ENCODE data around the gene GBGT1.

The GBGT1 gene

DNA sequence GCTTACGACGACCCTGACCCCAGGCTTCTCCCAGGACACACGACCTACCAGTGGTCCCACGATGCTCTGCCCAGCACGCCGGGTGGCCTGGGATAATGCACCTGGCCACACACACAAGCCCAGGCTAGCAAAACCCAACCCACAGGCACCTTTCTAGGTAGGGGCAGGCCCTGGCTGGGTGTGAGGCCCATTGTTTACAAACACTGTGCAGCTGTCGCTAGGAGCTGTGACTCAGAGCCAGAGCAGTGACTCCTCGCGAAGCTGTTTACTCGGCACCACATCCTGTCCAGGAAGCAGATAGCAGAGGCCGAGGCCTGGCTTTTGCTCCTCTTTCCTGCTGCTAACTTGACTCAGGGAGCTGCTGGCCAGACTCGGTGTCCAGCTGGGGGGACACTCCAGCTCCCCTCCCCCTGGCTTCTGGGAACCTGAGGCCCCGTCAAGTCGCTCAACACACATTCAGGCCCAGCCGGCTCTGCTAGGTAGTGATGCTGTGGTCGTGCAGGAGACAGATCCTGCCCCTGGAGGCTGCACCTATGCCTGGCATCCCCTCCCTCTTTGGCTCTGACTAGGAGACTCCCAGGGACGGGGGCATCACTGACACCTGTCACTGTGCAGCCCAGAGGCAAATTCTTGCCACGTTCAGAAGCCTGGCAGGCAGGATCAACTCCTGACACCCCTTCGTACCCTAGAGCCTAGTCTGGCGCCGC, 29.9 kb downstream of the GBGT1 start:
- no peaks in the 10 kb centered on the region for H3K27me3 Mint-ChIP-seq
- DNase-seq (peak; percentile 78 to 94), ATAC-seq (peak; percentile 93)
- H3K4me3 Mint-ChIP-seq: peak overlapping the region; percentile 79 to 87
- peak overlapping the region; percentile 100 for H3K27ac Mint-ChIP-seq
- peaks cover 95% of the 10 kb centered on the region for H3K4me1 Mint-ChIP-seq
- no peaks in the 10 kb centered on the region for H3K9me3 Mint-ChIP-seq

DNA sequence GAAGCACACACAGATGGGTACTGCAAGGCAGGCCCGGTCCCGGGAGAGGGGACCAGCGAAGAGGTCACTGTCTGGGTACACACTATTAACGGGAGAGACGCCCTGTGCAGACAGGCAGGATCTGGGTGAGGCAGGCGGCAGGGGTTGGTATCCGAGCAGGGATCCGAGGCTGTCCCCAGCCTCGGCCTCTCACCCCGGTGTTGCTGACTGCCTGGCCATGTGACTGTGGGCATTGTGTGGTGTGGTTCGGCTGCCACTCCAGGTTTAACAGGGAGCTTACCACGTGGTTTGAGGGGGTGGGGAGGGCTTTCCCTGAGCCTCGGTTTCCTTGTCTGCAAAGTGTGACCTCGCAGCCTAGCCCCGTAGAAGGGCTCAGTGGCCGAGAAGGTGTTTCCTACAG, 31.5 kb downstream of the GBGT1 start:
- H3K4me3 Mint-ChIP-seq: peak overlapping the region; percentile 79 to 92
- H3K27me3 Mint-ChIP-seq: no peaks in the 10 kb centered on the region
- DNase-seq: no peak
- H3K27ac Mint-ChIP-seq: peak overlapping the region; percentile 96 to 100
- ATAC-seq: no peak
- no peaks in the 10 kb centered on the region for H3K9me3 Mint-ChIP-seq
- H3K4me1 Mint-ChIP-seq: peaks cover 95% of the 10 kb centered on the region

DNA sequence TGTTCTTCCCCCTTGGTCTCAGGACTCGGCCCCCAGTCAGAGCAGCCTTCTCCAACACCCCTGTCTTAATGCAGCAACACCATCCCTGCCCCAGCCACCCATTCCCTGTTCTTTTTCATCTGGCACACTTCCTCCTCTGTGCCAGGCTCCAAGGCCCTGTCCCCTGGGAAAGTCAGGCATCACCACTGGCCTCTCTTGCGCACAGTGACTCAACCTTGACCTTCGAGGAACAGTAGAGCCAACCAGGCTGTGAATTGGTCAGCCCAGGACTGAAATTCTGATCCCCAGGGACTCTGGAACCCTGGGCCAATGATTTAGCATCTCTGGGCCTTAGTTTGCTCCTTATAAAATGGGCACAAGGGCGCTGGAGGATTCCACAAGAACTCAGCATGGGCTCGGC, 32.2 kb downstream of the GBGT1 start:
- peak overlapping the region; percentile 97 to 100 for H3K27ac Mint-ChIP-seq
- peaks cover 95% of the 10 kb centered on the region for H3K4me1 Mint-ChIP-seq
- H3K4me3 Mint-ChIP-seq: peak overlapping the region; percentile 79 to 92

DNA sequence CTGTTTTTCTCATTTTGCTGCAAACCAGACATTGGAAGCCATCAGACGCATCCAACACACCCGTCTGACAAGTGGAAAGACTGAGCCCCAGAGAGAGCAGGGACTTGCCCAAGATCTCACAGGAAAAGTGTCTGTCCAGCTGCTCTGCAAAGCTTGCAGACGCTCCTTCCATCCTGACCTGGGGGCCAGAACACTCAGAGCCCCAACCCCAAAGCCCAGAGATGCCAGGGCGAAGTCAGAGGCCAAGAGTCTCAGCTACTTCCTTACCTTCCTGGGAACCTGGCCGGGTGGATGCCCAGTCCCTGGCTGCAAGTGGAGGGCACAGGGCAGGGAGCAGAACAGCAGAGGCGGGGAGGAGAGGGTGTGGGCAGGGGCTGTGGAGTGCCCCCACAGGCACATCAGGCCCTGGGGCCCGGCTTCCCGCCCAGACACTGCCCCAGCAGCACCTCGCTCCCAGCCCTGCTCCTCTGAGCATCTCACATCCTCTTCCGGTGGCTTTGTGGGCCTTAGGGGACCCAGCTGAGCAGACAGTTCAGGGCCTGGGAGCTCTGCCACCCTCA, 32.9 kb downstream of the GBGT1 start:
- H3K27me3 Mint-ChIP-seq: no peaks in the 10 kb centered on the region

More for the DNA sequence above, 32.2 kb downstream of the GBGT1 start:
- Mint-ChIP-seq H3K27me3 (no peaks in the 10 kb centered on the region), H3K9me3 (no peaks in the 10 kb centered on the region)
- ATAC-seq (no peak), DNase-seq (no peak)

DNA sequence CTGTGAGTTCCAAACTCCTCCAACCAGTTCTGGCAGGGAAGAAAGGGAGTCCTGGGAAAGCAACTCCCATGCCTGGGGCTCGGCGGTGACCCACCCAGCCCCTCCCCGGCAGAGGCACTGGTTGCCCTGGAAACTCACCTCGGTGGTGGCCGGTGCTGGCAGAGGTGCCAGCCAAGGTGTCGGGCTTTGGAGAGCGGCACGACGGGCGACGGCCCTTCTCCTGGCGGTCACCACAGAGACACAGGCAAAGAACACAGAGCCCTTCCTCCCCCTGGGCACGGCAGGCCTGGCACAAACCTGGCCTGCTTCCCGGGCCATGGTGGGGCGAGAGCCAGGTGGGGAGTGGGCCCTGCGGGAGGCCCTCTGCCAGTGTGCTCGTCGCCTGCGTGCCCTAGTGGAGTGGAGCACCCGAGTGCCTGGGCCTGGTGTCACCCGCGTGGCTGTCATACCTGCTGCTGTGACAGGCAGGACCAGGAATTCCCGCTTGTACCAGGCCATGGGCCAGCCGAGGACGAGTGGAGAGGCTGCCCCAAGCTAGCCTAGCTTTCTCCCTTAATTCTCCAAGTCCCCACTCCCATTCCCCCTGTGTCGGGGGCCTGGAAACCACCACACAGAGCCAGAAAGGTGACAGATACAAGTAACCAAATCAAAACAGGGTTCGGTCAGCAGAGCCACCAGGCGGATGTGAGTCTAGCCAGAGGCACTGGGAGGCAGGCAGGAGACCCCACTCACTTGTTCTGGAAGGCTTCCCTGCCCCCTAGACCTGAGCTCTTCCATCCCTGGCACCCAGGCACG, 34.5 kb downstream of the GBGT1 start:
- Mint-ChIP-seq H3K9me3 (no peaks in the 10 kb centered on the region), H3K27me3 (no peaks in the 10 kb centered on the region), H3K4me1 (peaks cover 92% of the 10 kb centered on the region), H3K4me3 (peak overlapping the region; percentile 92 to 94), H3K27ac (peak overlapping the region; percentile 23 to 89)
- ATAC-seq (no peak), DNase-seq (no peak)

More for the DNA sequence above, 32.9 kb downstream of the GBGT1 start:
- peak; percentile 56 for ATAC-seq
- Mint-ChIP-seq H3K4me3 (peak overlapping the region; percentile 92 to 94), H3K27ac (peak overlapping the region; percentile 97 to 100), H3K4me1 (peaks cover 95% of the 10 kb centered on the region), H3K9me3 (no peaks in the 10 kb centered on the region)
- peak in 1 of 2 donors; percentile 71 for DNase-seq

DNA sequence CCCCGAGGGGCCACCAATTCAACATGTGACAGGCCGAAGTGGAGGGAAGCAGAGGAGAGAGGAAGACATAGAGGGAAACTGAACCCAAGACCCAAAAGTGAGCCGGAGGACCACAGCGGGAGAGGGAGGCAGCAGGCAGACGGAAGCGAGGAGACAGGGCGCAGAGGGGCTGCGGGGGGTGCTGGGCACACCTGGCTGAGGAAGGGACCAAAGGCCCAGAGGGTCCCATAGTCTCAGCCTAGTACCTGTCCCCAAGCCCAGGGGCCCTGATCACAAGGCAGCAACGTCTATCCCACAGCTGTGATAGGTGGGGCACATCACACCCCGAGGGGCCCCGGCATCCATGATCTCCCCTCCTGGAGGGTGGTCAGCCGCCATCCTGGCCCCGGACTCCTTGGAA, 35.6 kb downstream of the GBGT1 start:
- Mint-ChIP-seq H3K4me1 (peaks cover 92% of the 10 kb centered on the region), H3K27me3 (no peaks in the 10 kb centered on the region), H3K4me3 (peak overlapping the region; percentile 76 to 82), H3K9me3 (no peaks in the 10 kb centered on the region), H3K27ac (no peak overlapping the region)
- ATAC-seq (no peak), DNase-seq (no peak)

DNA sequence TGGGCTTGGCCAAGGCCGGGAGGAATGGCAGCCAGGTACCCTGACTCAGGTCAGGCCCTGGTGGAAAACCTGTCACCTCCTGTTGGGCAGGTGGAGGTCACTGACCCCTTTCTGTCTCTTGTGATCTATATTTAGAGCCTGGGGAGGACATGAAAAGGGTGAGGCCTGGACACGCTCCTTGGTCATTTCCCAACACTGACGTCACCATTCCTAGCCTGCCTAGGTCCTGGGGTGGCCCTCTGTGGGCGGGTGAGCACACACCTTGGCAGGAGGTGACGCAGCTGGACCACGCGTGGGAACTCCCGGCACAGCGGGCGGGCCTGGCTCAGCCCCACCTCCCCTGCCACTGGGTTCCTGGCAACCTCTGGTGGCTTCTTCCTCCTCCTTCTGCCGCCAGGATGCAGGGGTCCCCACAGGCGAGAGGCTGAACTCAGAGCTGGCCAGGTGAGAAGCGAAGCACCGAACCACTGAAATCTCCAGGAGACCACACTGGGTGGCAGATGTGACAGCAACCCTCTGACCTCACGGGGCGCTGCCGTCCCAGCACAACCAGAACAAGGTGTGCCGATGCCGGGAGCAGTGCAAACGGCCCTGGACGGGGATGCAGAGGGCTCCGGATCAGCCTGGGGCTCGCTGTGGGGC, 36.3 kb downstream of the GBGT1 start:
- Mint-ChIP-seq H3K27ac (peak overlapping the region; percentile 79 to 88), H3K4me3 (peak overlapping the region; percentile 76 to 82), H3K27me3 (no peaks in the 10 kb centered on the region), H3K4me1 (peaks cover 88% of the 10 kb centered on the region), H3K9me3 (no peaks in the 10 kb centered on the region)
- ATAC-seq (peak; percentile 64), DNase-seq (peak in 1 of 2 donors; percentile 68)

DNA sequence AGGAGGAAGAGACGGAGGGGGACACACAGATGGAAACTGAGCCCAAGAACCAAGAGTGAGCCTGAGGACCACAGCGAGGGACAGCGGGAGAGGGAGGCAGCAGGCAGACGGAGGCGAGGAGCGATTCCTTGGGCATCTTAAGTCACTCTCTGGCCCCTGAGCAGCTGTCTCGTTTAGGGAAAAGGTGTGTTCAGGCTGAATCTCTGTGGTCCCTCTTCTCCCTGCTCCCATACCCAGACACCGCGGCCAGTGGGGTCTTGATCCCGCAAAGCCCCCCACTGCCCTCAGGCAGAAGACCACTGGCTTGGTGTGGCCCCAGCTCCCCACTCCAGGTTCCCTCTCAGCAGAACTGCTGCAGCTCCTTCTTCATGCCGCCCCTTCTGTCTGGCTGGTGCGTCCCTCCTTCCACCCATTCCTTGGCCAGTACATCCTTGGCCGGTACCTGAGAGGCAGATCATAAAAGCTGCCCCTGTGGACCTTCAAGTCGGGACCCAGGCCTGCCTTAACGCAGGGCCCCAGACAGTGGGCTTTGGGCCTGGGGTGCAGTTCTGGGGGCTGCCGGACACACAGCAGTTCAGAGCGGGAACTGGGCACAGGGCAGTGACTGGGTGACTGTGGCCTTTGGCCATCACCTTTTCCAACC, 36.9 kb downstream of the GBGT1 start:
- Mint-ChIP-seq H3K9me3 (no peaks in the 10 kb centered on the region), H3K27me3 (no peaks in the 10 kb centered on the region), H3K27ac (peak overlapping the region; percentile 50 to 67), H3K4me3 (peak overlapping the region; percentile 76 to 82), H3K4me1 (peaks cover 88% of the 10 kb centered on the region)
- DNase-seq (no peak), ATAC-seq (no peak)

DNA sequence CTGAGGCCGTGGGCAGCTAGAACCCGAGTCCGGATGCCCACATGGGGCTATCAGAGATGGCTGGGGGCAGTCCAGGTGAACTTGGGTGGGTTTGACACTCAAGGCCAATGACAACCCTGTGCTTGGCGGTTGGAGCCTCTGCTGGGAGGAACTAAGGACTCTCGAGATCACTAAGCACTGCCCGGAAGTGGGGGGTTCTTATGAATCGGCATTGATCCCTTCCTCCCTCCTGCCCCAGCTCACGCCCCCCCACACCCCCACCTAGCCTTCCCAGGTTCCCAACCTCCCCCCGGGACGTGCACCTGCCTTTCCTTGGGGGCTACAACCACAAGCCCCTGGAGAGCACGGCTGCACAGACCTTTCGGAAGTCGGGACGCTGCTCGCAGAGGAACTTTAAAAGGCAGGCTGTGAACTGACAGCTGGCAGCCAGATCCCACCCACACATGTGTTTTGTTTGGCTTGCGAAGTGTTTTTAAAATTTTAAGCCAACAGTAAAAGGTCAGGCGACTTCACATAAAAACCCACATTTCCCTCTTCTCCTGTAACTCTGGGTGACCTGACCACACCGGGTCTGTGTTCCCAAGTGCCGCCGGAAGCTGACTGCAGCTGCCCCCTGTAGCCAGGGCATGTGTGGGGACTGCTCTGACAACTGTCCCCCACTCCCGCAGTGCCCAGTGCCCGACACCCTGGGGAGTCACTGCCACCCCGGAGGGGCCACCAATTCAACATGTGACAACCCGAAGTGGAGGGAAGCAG, 37.6 kb downstream of the GBGT1 start:
- Mint-ChIP-seq H3K9me3 (no peaks in the 10 kb centered on the region), H3K27me3 (no peaks in the 10 kb centered on the region), H3K27ac (peak overlapping the region; percentile 50 to 67), H3K4me1 (peaks cover 87% of the 10 kb centered on the region), H3K4me3 (peak overlapping the region; percentile 76 to 82)
- ATAC-seq: peak; percentile 4
- no peak for DNase-seq

DNA sequence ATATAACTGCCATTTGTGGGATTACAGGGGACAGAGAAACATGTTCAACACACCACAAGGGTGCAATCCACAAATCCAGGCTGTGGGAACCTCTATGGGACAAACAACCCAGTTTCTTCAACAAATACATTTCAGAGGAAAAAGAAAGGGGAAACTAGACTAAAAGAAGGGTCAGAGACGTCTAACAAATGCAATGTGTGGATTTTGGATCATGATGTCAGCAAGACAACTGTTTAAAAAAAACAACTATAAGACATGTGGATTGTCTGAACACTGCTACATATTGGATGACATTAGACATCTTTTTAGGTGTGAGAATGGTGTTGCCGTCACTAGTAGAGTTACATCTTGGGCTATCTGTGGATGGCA, 38.8 kb downstream of the GBGT1 start:
- ATAC-seq (no peak), DNase-seq (no peak)
- Mint-ChIP-seq H3K27ac (no peak overlapping the region), H3K9me3 (no peaks in the 10 kb centered on the region), H3K4me3 (peak overlapping the region in 1 of 2 donors; percentile 9), H3K4me1 (peaks cover 85% of the 10 kb centered on the region), H3K27me3 (no peaks in the 10 kb centered on the region)

DNA sequence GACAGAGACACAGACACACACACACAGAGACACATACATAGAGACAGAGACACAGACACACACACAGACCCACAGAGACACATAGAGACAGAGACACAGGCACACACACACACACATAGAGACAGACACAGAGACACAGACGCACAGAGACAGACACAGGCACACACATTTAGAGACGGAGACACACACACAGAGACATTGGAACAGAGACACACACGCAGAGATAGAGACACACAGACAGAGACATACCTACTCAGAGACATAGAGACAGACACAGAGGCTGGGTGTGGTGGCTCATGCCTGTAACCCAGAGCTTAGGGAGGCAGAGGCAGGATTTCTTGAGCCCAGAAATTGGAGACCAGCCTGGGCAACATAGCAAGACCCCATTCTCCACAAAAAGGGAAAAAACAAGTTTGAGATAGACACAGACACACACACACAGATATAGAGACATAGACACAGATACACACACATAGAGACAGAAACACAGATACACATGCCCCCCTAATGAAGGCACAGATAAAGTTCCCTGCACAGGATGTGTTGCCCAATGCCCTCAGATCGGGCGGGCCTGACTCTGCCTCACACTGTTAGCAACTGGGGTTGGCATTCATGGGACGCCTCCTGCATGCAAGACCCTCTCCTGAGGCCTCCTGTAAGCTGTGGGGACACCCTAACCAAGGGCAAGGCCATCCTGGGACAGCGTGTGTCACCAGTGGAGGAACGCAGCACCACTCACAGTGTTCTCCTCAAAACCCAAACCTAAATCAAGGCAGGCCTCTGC, 39.4 kb downstream of the GBGT1 start:
- ATAC-seq: no peak
- peaks cover 81% of the 10 kb centered on the region for H3K4me1 Mint-ChIP-seq
- no peaks in the 10 kb centered on the region for H3K9me3 Mint-ChIP-seq
- no peak for DNase-seq
- peak overlapping the region in 1 of 2 donors; percentile 9 for H3K4me3 Mint-ChIP-seq
- no peak overlapping the region for H3K27ac Mint-ChIP-seq
- no peaks in the 10 kb centered on the region for H3K27me3 Mint-ChIP-seq

DNA sequence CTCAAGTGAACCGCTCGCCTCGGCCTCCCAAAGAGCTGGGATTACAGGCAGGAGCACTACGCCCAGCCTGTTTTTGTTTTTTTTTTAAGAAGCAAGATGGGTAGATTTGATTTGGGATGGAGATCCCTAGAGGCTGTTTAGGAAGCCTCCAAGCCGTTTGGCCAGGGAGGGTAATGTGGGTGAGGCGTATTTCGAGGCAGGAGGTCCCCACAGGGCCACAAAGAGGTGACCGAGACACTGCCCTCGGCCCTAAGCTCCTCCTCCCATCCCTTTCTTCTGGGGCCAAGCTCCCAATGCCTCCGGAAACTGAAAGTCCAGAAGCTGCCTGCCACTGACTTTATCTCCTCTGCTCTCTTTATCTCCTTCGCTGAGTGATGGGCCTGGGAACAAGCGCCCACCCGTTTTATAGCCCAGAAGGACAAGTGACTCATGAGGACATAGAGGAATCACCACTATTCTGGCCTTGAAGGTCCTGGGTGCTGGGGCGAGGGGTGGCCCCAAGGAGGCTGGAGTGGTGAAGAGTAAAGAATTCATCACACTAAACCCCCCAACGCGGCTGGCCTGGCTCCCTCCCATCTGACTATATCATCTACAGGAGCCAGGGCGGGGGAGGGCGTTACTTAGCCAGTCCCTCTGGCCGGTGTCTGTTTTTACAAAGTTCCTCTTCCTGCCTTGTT, 40.6 kb downstream of the GBGT1 start:
- Mint-ChIP-seq H3K27me3 (no peaks in the 10 kb centered on the region), H3K9me3 (no peaks in the 10 kb centered on the region), H3K27ac (no peak overlapping the region), H3K4me3 (no peak overlapping the region), H3K4me1 (peaks cover 81% of the 10 kb centered on the region)
- ATAC-seq (no peak), DNase-seq (no peak)

DNA sequence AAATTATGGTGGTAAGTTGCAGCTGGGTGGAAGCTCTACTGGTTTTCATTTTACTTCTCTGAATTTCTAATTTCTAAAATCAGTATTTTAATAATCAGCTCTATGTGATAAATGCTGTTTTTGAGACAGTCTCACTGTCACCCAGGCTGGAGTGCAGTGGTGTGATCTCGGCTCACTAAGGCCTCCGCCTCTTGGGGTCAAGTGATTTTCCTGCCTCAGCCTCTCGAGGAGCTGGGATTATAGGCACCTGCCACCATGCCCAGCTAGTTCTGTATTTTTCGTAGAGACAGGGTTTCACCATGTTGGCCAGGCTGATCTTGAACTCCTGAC, 41.1 kb downstream of the GBGT1 start:
- peaks cover 81% of the 10 kb centered on the region for H3K4me1 Mint-ChIP-seq

More for the DNA sequence above, 41.1 kb downstream of the GBGT1 start:
- DNase-seq (no peak), ATAC-seq (no peak)
- Mint-ChIP-seq H3K4me3 (no peak overlapping the region), H3K27me3 (no peaks in the 10 kb centered on the region), H3K9me3 (no peaks in the 10 kb centered on the region), H3K27ac (no peak overlapping the region)

Data from stimulated activated naive CD8-positive, alpha-beta T cell treated with anti-CD3 and anti-CD28 coated beads, Interleukin-15, amount 100 ng/mL, for 72 hours (primary cell).